IMR-90 (cell line): ENCODE results near the gene MYO3B. TPM values are rescaled to one million over a fixed set of nuclear protein-coding genes. Genes with fewer than 3 reads are reported as not detected.

Source experiments
- ATAC-seq: fragments of 200-7000 bp; cut with Tn5 transposase; 2 replicates; pipeline ENCODE4 v1.9.1; 2020; ENCODE audit warnings: low read depth, mild to moderate bottlenecking, moderate library complexity
- BruUV-seq: library from RNA; stranded (reverse); fragments of 400-500 nt; replicated peaks from 2 replicates; lab custom pipeline; 2021; lab: Mats Ljungman, UMichigan
- CTCF ChIA-PET: fragments of 300-600 bp; formaldehyde crosslinking; extraction: SDS; loops from one replicate; lab custom pipeline; 2021; ENCODE audit warnings: antibody characterized with exemption; lab: Yijun Ruan, JAX
- POLR2A ChIA-PET: fragments of 300-600 bp; sonication (Branson Sonifier 250); formaldehyde crosslinking; loops from one replicate; lab custom pipeline; 2022; ENCODE audit warnings: antibody characterized with exemption; ENCODE audit not compliant: unreplicated experiment; lab: Charles Lee
- DNase-seq: peaks from one replicate; pipeline ENCODE4 v3.0.0; 2013
- H2AFZ ChIP-seq: replicated peaks from 2 replicates; pipeline ENCODE3; 2013; ENCODE audit warnings: low read length, mild to moderate bottlenecking; ENCODE audit not compliant: poor library complexity
- H2AK5ac ChIP-seq: 2 replicates; pipeline ENCODE4 v1.6.1; 2013; ENCODE audit warnings: low read depth, low read length, inconsistent platforms
- H2AK9ac ChIP-seq: replicated peaks from 2 replicates; pipeline ENCODE3; 2013; ENCODE audit warnings: mild to moderate bottlenecking, low read depth, low read length, moderate library complexity; ENCODE audit not compliant: poor library complexity
- H2BK120ac ChIP-seq: 2 replicates; pipeline ENCODE4 v1.6.1; 2013; ENCODE audit warnings: low read depth, low read length, inconsistent platforms
- H2BK15ac ChIP-seq: 3 replicates; pipeline ENCODE4 v1.6.1; 2013; ENCODE audit warnings: low read depth, low read length, inconsistent platforms
- H2BK20ac ChIP-seq: 2 replicates; pipeline ENCODE4 v1.6.1; 2013; ENCODE audit warnings: low read depth, mild to moderate bottlenecking, inconsistent platforms, low read length, moderate library complexity
- H2BK5ac ChIP-seq: 2 replicates; pipeline ENCODE4 v1.6.1; 2013; ENCODE audit warnings: mild to moderate bottlenecking, low read depth, low read length, inconsistent platforms; ENCODE audit not compliant: poor library complexity, severe bottlenecking
- H3K14ac ChIP-seq: replicated peaks from 2 replicates; pipeline ENCODE4 v1.6.1; 2013; ENCODE audit warnings: low read depth, low read length, inconsistent platforms
- H3K18ac ChIP-seq: 2 replicates; pipeline ENCODE4 v1.6.1; 2013; ENCODE audit warnings: low read depth, low read length, control low read depth
- H3K23ac ChIP-seq: 2 replicates; pipeline ENCODE4 v1.6.1; 2013; ENCODE audit warnings: low read depth, low read length, inconsistent platforms
- H3K27ac ChIP-seq: 2 replicates; pipeline ENCODE4 v1.5.1; 2013; ENCODE audit warnings: mild to moderate bottlenecking, control low read depth, low read length; ENCODE audit not compliant: insufficient read depth
- H3K27me3 ChIP-seq: 2 replicates; pipeline ENCODE4 v1.6.1; 2013; ENCODE audit warnings: low read length; ENCODE audit not compliant: control insufficient read depth, insufficient read depth
- H3K36me3 ChIP-seq: 2 replicates; pipeline ENCODE4 v1.6.1; 2013; ENCODE audit warnings: low read length, mixed read lengths; ENCODE audit not compliant: control insufficient read depth, insufficient read depth
- H3K4ac ChIP-seq: 2 replicates; pipeline ENCODE4 v1.6.1; 2013; ENCODE audit warnings: low read depth, low read length, inconsistent platforms
- H3K4me1 ChIP-seq: 2 replicates; pipeline ENCODE4 v1.6.1; 2013; ENCODE audit warnings: low read length, mixed read lengths; ENCODE audit not compliant: control insufficient read depth, insufficient read depth
- H3K4me2 ChIP-seq: 2 replicates; pipeline ENCODE4 v1.6.1; 2013; ENCODE audit warnings: low read depth, mild to moderate bottlenecking, control low read depth, low read length, moderate library complexity
- H3K4me3 ChIP-seq: 2 replicates; pipeline ENCODE4 v1.5.1; 2013; ENCODE audit warnings: low read depth, mild to moderate bottlenecking, control low read depth, low read length, moderate library complexity; ENCODE audit not compliant: insufficient read depth
- H3K56ac ChIP-seq: 2 replicates; pipeline ENCODE4 v1.6.1; 2013; ENCODE audit warnings: low read length, inconsistent platforms; ENCODE audit not compliant: insufficient read depth; ENCODE audit errors: extremely low read depth
- H3K79me1 ChIP-seq, 2 experiments: 2 replicates each; pipeline ENCODE4 v1.6.1; 2013; ENCODE audit warnings: low read length in 2 of 2, inconsistent platforms in 1 of 2, low read depth in 1 of 2
- H3K9ac ChIP-seq: 2 replicates; pipeline ENCODE4 v1.6.1; 2013; ENCODE audit warnings: low read depth, low read length, control low read depth
- H3K9me1 ChIP-seq: 2 replicates; pipeline ENCODE4 v1.6.1; 2013; ENCODE audit warnings: low read length, inconsistent platforms; ENCODE audit not compliant: insufficient read depth
- H3K9me3 ChIP-seq: 2 replicates; pipeline ENCODE4 v1.6.1; 2013; ENCODE audit warnings: low read length; ENCODE audit not compliant: control insufficient read depth, insufficient read depth
- H4K20me1 ChIP-seq: 2 replicates; pipeline ENCODE4 v1.6.1; 2013; ENCODE audit warnings: low read length, inconsistent platforms; ENCODE audit not compliant: insufficient read depth
- H4K5ac ChIP-seq: 2 replicates; pipeline ENCODE4 v1.6.1; 2013; ENCODE audit warnings: mild to moderate bottlenecking, low read depth, low read length, control low read depth
- H4K8ac ChIP-seq, 2 experiments: 2 replicates each; pipeline ENCODE4 v1.6.1; 2013; ENCODE audit warnings: low read depth in 2 of 2, low read length in 2 of 2, control low read depth in 1 of 2, inconsistent platforms in 1 of 2
- H4K91ac ChIP-seq: 2 replicates; pipeline ENCODE4 v1.6.1; 2013; ENCODE audit warnings: low read depth, low read length, inconsistent platforms; ENCODE audit not compliant: insufficient read depth
- BHLHE40 ChIP-seq: fragments of 150-350 bp; IDR thresholded peaks from 2 replicates; pipeline ENCODE4 v1.6.1; 2016; ENCODE audit warnings: mild to moderate bottlenecking, low read depth, low read length
- CEBPB ChIP-seq: IDR thresholded peaks from 2 replicates; pipeline ENCODE4 v1.6.1; 2012; ENCODE audit warnings: low read depth, low read length, improper control_type of control experiment
- CTCF ChIP-seq: conservative IDR thresholded peaks from 2 replicates; pipeline ENCODE4 v1.5.1; 2012; ENCODE audit warnings: mild to moderate bottlenecking, low read depth, low read length, improper control_type of control experiment
- ELK1 ChIP-seq: fragments of 150-350 bp; IDR thresholded peaks from 2 replicates; pipeline ENCODE4 v1.6.1; 2016; ENCODE audit warnings: low read depth, mild to moderate bottlenecking, low read length, moderate library complexity, borderline replicate concordance
- MAFK ChIP-seq: IDR thresholded peaks from 2 replicates; pipeline ENCODE4 v1.6.1; 2012; ENCODE audit warnings: low read depth, low read length, improper control_type of control experiment
- NFE2L2 ChIP-seq: fragments of 150-350 bp; IDR thresholded peaks from 2 replicates; pipeline ENCODE4 v1.6.1; 2016; ENCODE audit warnings: low read depth, mild to moderate bottlenecking, low read length
- RCOR1 ChIP-seq: IDR thresholded peaks from 2 replicates; pipeline ENCODE4 v1.6.1; 2012; ENCODE audit warnings: mild to moderate bottlenecking, low read length, improper control_type of control experiment; ENCODE audit not compliant: insufficient replicate concordance
- RFX5 ChIP-seq: IDR thresholded peaks from 2 replicates; pipeline ENCODE4 v1.8.0; 2012; ENCODE audit warnings: low read depth, mild to moderate bottlenecking, low read length, moderate library complexity
- WGBS, 2 experiments: methylation state at CpG; one replicate each; pipeline versions ENCODE4 v1.1.5 to v1.1.7; 2013; ENCODE audit warnings: missing lambda C conversion rate in 2 of 2; ENCODE audit not compliant: insufficient read length in 1 of 2; ENCODE audit errors: extremely low coverage in 2 of 2; 5-methylcytosine and 5-hydroxymethylcytosine counted together
- dilution Hi-C: fragments of 300-500 bp; cut with HindIII; formaldehyde crosslinking; loops from one replicate; pipeline ENCODE4 v1.14.3; 2018; ENCODE audit warnings: low sequenced_read_pairs; ENCODE audit not compliant: unreplicated experiment
- in situ Hi-C: fragments of 300-500 bp; cut with MboI; formaldehyde crosslinking; loops from 3 replicates; pipeline ENCODE4 v1.14.3; 2019; ENCODE audit warnings: low sequenced_read_pairs, inconsistent platforms, mixed read lengths
- intact Hi-C: fragments of 100-400 bp; cut with micrococcal nuclease; formaldehyde crosslinking; loops from 2 replicates; pipeline ENCODE4 v1.10.0; 2022
- polyA plus RNA-seq, 3 experiments: library from polyadenylated mRNA; depleted of rRNA; stranded (reverse); fragments of >200 nt; gene quantifications; 2 replicates each; pipeline ENCODE4 v1.2.3, GENCODE V29; 2012; ENCODE audit warnings: low replicate concordance in 1 of 3
- total RNA-seq: library from RNA; depleted of rRNA; stranded (reverse); fragments of >200 nt; gene quantifications from 2 replicates; pipeline ENCODE4 v1.2.3, GENCODE V29; 2012

Gene MYO3B
- total and polyA plus RNA-seq, 2 of the 4 experiments (the other 2 are of a cell fraction), result 0.02 TPM; not detected in 1

GRCh38 chr2:170215021-170215420 lies 37.1 kb downstream of the MYO3B start:
- ATAC-seq, result no peak
- dilution Hi-C loops, result no loop called here
- CTCF ChIA-PET, result no interaction called here

More at GRCh38 chr2:170215021-170215420, 37.1 kb downstream of the MYO3B start:
- H2BK20ac ChIP-seq, result no peak overlapping the region
- no peak overlapping the region for H3K56ac ChIP-seq
- POLR2A ChIA-PET, result no interaction called here
- DNase-seq, result no peak
- WGBS, 2 experiments, result no CpG with 5 or more reads among the region's 2 CpGs
- no TSS peak for BruUV-seq
- no peaks in the 10 kb centered on the region for H3K9me1 ChIP-seq
- H2AK9ac ChIP-seq, result no peak overlapping the region
- H3K4ac ChIP-seq, result no peak overlapping the region
- no peak overlapping the region; the same call in 1 of the 2 replicates for H3K18ac ChIP-seq
- H3K4me3 ChIP-seq, result no peak overlapping the region
- H4K8ac ChIP-seq, result no peak overlapping the region
- H3K9me3 ChIP-seq, result no peaks in the 10 kb centered on the region
- intact Hi-C loops (no loop called here), in situ Hi-C loops (no loop called here)
- no peak overlapping the region for H4K91ac ChIP-seq
- H3K9ac ChIP-seq, result no peak overlapping the region
- H3K4me1 ChIP-seq, result peaks cover 3% of the 10 kb centered on the region
- H3K36me3 ChIP-seq, result no peaks in the 10 kb centered on the region
- H4K20me1 ChIP-seq, result no peaks in the 10 kb centered on the region
- H3K14ac ChIP-seq, result no peak overlapping the region
- no peak overlapping the region for H2BK120ac ChIP-seq
- H2AFZ ChIP-seq, result no peak overlapping the region
- H2BK15ac ChIP-seq, result no peak overlapping the region
- no peak overlapping the region for H3K23ac ChIP-seq
- no peak overlapping the region for H2AK5ac ChIP-seq
- H2BK5ac ChIP-seq, result no peak overlapping the region
- H3K27me3 ChIP-seq, result no peaks in the 10 kb centered on the region
- H3K79me1 ChIP-seq, result no peaks in the 10 kb centered on the region
- no peak overlapping the region for H3K4me2 ChIP-seq
- H4K5ac ChIP-seq, result no peak overlapping the region
- TF ChIP-seq MAFK (no peak), CTCF (no peak), RFX5 (no peak), NFE2L2 (no peak), CEBPB (no peak), ELK1 (no peak), RCOR1 (no peak), BHLHE40 (no peak)
- no peak overlapping the region for H3K27ac ChIP-seq
